Measurements from ENCODE around the gene ABLIM2.

ABLIM2 gene

GRCh38 chr4:7950301-7951092, 208.1 kb downstream of the ABLIM2 start:
- Histone ChIP-seq H3K9me3 (replicated peaks; ENCODE audit: insufficient read depth, low read length) (no peaks in the 10 kb centered on the region), H4K20me1 (ENCODE audit: insufficient read depth, low read length) (no peaks in the 10 kb centered on the region), H3K4me3 (ENCODE audit: low read length) (no peak overlapping the region), H3K27ac (ENCODE audit: low read length) (no peak overlapping the region), H3K4me2 (ENCODE audit: low read depth, low read length) (no peak overlapping the region), H3K27me3 (replicated peaks; ENCODE audit: insufficient read depth, low read length) (peaks cover 70% of the 10 kb centered on the region), H3K9me2 (replicated peaks; ENCODE audit: insufficient read depth, low read length) (no peaks in the 10 kb centered on the region), H3K36me3 (replicated peaks; ENCODE audit: insufficient read depth, low read length) (no peaks in the 10 kb centered on the region), H2AFZ (ENCODE audit: low read length) (no peak overlapping the region), H3K79me2 (ENCODE audit: low read length) (no peaks in the 10 kb centered on the region), H3K9ac (ENCODE audit: low read length) (no peak overlapping the region), H3F3A (ENCODE audit: insufficient read depth, low read length) (no peaks in the 10 kb centered on the region), H3K4me1 (ENCODE audit: low read length) (no peaks in the 10 kb centered on the region)
- no peak for TF ChIP-seq EZH2 (optimal IDR thresholded peaks at IDR 0.05; ENCODE audit: low read depth, low read length)
- TF ChIP-seq CTCF (IDR thresholded peaks at IDR 0.05; ENCODE audit: low read length) = no peak
- no peak for TF ChIP-seq EZH2phosphoT487 (IDR thresholded peaks at IDR 0.05; ENCODE audit: low read length)
- DNase-seq = no peak

GRCh38 chr4:7949759-7950158, 208.9 kb downstream of the ABLIM2 start:
- no peak overlapping the region for H3K9ac ChIP-seq (ENCODE audit: low read length)

GRCh38 chr4:7947927-7948326, 210.7 kb downstream of the ABLIM2 start:
- Histone ChIP-seq H3K79me2 (ENCODE audit: low read length) (no peaks in the 10 kb centered on the region), H3F3A (ENCODE audit: insufficient read depth, low read length) (no peaks in the 10 kb centered on the region), H3K9me2 (replicated peaks; ENCODE audit: insufficient read depth, low read length) (no peaks in the 10 kb centered on the region), H3K4me2 (ENCODE audit: low read depth, low read length) (no peak overlapping the region), H3K36me3 (replicated peaks; ENCODE audit: insufficient read depth, low read length) (no peaks in the 10 kb centered on the region), H3K4me3 (ENCODE audit: low read length) (no peak overlapping the region), H3K27ac (ENCODE audit: low read length) (no peak overlapping the region), H3K27me3 (replicated peaks; ENCODE audit: insufficient read depth, low read length) (peaks cover 83% of the 10 kb centered on the region), H3K4me1 (ENCODE audit: low read length) (no peaks in the 10 kb centered on the region), H3K9me3 (replicated peaks; ENCODE audit: insufficient read depth, low read length) (no peaks in the 10 kb centered on the region), H3K9ac (ENCODE audit: low read length) (no peak overlapping the region), H2AFZ (ENCODE audit: low read length) (no peak overlapping the region), H4K20me1 (ENCODE audit: insufficient read depth, low read length) (no peaks in the 10 kb centered on the region)
- no peak for DNase-seq
- no peak for TF ChIP-seq EZH2phosphoT487 (IDR thresholded peaks at IDR 0.05; ENCODE audit: low read length)
- no peak for TF ChIP-seq EZH2 (optimal IDR thresholded peaks at IDR 0.05; ENCODE audit: low read depth, low read length)
- no peak for TF ChIP-seq CTCF (IDR thresholded peaks at IDR 0.05; ENCODE audit: low read length)

More at GRCh38 chr4:7949759-7950158, 208.9 kb downstream of the ABLIM2 start:
- Histone ChIP-seq H3K9me2 (replicated peaks; ENCODE audit: insufficient read depth, low read length) (no peaks in the 10 kb centered on the region), H3K79me2 (ENCODE audit: low read length) (no peaks in the 10 kb centered on the region), H3K4me2 (ENCODE audit: low read depth, low read length) (no peak overlapping the region), H4K20me1 (ENCODE audit: insufficient read depth, low read length) (no peaks in the 10 kb centered on the region), H3K36me3 (replicated peaks; ENCODE audit: insufficient read depth, low read length) (no peaks in the 10 kb centered on the region), H3K9me3 (replicated peaks; ENCODE audit: insufficient read depth, low read length) (no peaks in the 10 kb centered on the region), H2AFZ (ENCODE audit: low read length) (no peak overlapping the region), H3K27ac (ENCODE audit: low read length) (no peak overlapping the region), H3K27me3 (replicated peaks; ENCODE audit: insufficient read depth, low read length) (peaks cover 76% of the 10 kb centered on the region), H3K4me1 (ENCODE audit: low read length) (no peaks in the 10 kb centered on the region), H3F3A (ENCODE audit: insufficient read depth, low read length) (no peaks in the 10 kb centered on the region), H3K4me3 (ENCODE audit: low read length) (no peak overlapping the region)
- DNase-seq = no peak
- no peak for TF ChIP-seq EZH2 (optimal IDR thresholded peaks at IDR 0.05; ENCODE audit: low read depth, low read length)
- TF ChIP-seq CTCF (IDR thresholded peaks at IDR 0.05; ENCODE audit: low read length) = no peak
